ENCODE data around the gene IQCN.

DNA sequence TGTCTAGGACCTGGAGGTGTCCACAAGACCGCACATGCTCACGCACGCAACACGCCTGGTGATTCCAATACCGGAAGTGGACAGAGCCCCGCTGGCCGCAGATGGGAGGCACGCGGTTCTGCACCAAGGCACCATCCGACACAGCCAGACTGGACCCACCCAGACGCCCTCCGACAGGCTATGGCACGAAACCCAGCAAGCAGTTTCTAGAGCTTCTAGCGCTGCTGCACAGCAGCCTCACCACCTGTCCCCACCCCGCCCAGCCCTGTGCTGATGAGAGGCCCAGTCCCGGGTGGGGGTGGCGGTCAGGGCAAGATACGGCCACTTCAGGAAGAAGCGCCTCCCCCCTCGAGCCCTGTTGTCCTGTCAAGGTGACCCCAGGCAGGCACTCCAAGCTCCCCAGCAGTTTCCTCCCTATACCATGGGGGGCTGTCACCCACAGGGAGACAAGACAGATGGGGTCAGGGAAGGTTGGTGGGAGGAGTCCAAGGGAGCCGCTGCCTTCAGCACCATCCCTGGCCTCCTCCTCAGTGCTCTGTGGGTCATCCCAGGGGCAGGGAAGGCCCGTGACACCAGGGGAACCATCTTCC is 37.3 kb upstream of the IQCN start:
- TF ChIP-seq, protein P1, sequence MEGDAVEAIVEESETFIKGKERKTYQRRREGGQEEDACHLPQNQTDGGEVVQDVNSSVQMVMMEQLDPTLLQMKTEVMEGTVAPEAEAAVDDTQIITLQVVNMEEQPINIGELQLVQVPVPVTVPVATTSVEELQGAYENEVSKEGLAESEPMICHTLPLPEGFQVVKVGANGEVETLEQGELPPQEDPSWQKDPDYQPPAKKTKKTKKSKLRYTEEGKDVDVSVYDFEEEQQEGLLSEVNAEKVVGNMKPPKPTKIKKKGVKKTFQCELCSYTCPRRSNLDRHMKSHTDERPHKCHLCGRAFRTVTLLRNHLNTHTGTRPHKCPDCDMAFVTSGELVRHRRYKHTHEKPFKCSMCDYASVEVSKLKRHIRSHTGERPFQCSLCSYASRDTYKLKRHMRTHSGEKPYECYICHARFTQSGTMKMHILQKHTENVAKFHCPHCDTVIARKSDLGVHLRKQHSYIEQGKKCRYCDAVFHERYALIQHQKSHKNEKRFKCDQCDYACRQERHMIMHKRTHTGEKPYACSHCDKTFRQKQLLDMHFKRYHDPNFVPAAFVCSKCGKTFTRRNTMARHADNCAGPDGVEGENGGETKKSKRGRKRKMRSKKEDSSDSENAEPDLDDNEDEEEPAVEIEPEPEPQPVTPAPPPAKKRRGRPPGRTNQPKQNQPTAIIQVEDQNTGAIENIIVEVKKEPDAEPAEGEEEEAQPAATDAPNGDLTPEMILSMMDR (IDR thresholded peaks at IDR 0.05; ENCODE audit: insufficient read depth, low read length): no peak
- TF ChIP-seq POLR2AphosphoS5 (IDR thresholded peaks at IDR 0.05; ENCODE audit: low read depth) (no peak), GABPA (IDR thresholded peaks at IDR 0.05; ENCODE audit: low read depth) (no peak), SPI1 (IDR thresholded peaks at IDR 0.05; ENCODE audit: borderline replicate concordance, low read depth) (no peak)
- TF ChIP-seq, protein P2, sequence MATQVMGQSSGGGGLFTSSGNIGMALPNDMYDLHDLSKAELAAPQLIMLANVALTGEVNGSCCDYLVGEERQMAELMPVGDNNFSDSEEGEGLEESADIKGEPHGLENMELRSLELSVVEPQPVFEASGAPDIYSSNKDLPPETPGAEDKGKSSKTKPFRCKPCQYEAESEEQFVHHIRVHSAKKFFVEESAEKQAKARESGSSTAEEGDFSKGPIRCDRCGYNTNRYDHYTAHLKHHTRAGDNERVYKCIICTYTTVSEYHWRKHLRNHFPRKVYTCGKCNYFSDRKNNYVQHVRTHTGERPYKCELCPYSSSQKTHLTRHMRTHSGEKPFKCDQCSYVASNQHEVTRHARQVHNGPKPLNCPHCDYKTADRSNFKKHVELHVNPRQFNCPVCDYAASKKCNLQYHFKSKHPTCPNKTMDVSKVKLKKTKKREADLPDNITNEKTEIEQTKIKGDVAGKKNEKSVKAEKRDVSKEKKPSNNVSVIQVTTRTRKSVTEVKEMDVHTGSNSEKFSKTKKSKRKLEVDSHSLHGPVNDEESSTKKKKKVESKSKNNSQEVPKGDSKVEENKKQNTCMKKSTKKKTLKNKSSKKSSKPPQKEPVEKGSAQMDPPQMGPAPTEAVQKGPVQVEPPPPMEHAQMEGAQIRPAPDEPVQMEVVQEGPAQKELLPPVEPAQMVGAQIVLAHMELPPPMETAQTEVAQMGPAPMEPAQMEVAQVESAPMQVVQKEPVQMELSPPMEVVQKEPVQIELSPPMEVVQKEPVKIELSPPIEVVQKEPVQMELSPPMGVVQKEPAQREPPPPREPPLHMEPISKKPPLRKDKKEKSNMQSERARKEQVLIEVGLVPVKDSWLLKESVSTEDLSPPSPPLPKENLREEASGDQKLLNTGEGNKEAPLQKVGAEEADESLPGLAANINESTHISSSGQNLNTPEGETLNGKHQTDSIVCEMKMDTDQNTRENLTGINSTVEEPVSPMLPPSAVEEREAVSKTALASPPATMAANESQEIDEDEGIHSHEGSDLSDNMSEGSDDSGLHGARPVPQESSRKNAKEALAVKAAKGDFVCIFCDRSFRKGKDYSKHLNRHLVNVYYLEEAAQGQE (IDR thresholded peaks at IDR 0.05; ENCODE audit: insufficient replicate concordance, low read depth): no peak
